Ovary (tissue), 3 donors: Measurements from ENCODE around the gene FAHD2B.
"Not testable (repeated sequence)": the region's sequence is repeated elsewhere in the genome, so short reads cannot be mapped to it uniquely, and the experiment has no call there.

Experiments used
- POLR2A ChIP-seq: fragments of 450-650 bp; IDR thresholded peaks from one replicate; pipeline ENCODE4 v1.6.1; 2017; ENCODE audit warnings: antibody characterized with exemption, mild to moderate bottlenecking, moderate library complexity
- TF ChIP-seq, protein P1 (sequence below), 3 donors: fragments of 450-650 bp in 2 of 3; fragments of 200-600 bp in 1 of 3; IDR thresholded peaks; one replicate each; pipeline versions ENCODE4 v1.5.1 to v1.8.0; 2016 to 2022; ENCODE audit warnings: antibody characterized with exemption in 3 of 3, mild to moderate bottlenecking in 1 of 3
- donor health status: DM: no; HTN: no; CAD: no.

GRCh38 chr2:97112320-97113049 is 17.8 kb upstream of the FAHD2B start:
- TF ChIP-seq, protein P1, sequence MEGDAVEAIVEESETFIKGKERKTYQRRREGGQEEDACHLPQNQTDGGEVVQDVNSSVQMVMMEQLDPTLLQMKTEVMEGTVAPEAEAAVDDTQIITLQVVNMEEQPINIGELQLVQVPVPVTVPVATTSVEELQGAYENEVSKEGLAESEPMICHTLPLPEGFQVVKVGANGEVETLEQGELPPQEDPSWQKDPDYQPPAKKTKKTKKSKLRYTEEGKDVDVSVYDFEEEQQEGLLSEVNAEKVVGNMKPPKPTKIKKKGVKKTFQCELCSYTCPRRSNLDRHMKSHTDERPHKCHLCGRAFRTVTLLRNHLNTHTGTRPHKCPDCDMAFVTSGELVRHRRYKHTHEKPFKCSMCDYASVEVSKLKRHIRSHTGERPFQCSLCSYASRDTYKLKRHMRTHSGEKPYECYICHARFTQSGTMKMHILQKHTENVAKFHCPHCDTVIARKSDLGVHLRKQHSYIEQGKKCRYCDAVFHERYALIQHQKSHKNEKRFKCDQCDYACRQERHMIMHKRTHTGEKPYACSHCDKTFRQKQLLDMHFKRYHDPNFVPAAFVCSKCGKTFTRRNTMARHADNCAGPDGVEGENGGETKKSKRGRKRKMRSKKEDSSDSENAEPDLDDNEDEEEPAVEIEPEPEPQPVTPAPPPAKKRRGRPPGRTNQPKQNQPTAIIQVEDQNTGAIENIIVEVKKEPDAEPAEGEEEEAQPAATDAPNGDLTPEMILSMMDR (IDR thresholded peaks at IDR 0.05) = peak; percentile 77 to 98 (median 94)
- TF ChIP-seq POLR2A = not testable (repeated sequence)
